ENCODE data around the gene PCNP. TPM values are rescaled to one million over a fixed set of nuclear protein-coding genes. Genes with fewer than 3 reads are reported as not detected.

PCNP gene
- total RNA-seq, 4 donors from 2014 or later, result 88.7 to 160 (median 104) TPM

GRCh38 chr3:101549473-101549872 lies 24.5 kb upstream of the PCNP start:
- TF ChIP-seq, protein P1, sequence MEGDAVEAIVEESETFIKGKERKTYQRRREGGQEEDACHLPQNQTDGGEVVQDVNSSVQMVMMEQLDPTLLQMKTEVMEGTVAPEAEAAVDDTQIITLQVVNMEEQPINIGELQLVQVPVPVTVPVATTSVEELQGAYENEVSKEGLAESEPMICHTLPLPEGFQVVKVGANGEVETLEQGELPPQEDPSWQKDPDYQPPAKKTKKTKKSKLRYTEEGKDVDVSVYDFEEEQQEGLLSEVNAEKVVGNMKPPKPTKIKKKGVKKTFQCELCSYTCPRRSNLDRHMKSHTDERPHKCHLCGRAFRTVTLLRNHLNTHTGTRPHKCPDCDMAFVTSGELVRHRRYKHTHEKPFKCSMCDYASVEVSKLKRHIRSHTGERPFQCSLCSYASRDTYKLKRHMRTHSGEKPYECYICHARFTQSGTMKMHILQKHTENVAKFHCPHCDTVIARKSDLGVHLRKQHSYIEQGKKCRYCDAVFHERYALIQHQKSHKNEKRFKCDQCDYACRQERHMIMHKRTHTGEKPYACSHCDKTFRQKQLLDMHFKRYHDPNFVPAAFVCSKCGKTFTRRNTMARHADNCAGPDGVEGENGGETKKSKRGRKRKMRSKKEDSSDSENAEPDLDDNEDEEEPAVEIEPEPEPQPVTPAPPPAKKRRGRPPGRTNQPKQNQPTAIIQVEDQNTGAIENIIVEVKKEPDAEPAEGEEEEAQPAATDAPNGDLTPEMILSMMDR (IDR thresholded peaks at IDR 0.05; ENCODE audit: low read depth), result no peak

- TF ChIP-seq, protein P1 (IDR thresholded peaks at IDR 0.05; ENCODE audit: low read depth), result no peak
Measured at GRCh38 chr3:101556064-101556463, 17.9 kb upstream of the PCNP start.

DNA sequence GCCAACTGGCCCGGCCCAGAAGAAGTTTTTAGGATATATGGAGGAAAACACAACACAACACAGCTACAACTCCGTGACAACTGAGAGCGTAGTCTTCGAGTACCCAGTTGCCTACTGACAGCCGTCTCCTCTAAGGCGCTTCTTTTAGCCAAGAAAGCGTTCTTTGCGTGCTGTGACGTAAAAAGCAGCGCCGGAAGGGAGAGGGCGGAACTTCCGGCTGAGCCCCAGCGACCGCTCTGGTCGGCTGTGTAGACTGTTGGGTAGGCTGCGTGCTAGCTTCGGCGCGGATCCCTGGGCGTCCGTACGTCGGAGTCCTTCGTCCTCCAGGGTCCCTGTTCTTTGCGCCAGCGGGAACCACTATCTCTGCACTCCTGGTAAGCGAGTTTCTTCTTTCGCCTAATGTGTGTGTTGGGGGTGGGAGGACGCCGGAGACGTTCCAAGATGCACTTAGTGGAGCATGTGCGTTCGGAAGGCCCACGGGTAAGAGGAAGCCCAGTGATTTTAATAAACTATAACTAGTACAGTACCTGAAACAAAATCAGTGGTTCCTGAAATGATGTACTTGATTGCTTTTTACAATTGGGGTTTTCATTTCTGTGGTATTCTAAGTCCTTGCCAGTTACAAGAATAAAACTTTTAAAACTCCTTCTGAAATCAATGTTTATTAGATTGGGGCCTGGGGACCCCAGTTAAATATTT lies 12.2 kb upstream of the PCNP start, which contains the start of gene TRMT10C:
Gene TRMT10C (plus strand): TSS at position 239 of the 699 bp plus-strand sequence. CDS start 2,914 bp downstream, outside the sequence.
- TF ChIP-seq, protein P1 (IDR thresholded peaks at IDR 0.05; ENCODE audit: low read depth), result no peak

GRCh38 chr3:101567528-101568317 lies 6.3 kb upstream of the PCNP start:
- TF ChIP-seq, protein P1 (IDR thresholded peaks at IDR 0.05; ENCODE audit: low read depth), result no peak

DNA sequence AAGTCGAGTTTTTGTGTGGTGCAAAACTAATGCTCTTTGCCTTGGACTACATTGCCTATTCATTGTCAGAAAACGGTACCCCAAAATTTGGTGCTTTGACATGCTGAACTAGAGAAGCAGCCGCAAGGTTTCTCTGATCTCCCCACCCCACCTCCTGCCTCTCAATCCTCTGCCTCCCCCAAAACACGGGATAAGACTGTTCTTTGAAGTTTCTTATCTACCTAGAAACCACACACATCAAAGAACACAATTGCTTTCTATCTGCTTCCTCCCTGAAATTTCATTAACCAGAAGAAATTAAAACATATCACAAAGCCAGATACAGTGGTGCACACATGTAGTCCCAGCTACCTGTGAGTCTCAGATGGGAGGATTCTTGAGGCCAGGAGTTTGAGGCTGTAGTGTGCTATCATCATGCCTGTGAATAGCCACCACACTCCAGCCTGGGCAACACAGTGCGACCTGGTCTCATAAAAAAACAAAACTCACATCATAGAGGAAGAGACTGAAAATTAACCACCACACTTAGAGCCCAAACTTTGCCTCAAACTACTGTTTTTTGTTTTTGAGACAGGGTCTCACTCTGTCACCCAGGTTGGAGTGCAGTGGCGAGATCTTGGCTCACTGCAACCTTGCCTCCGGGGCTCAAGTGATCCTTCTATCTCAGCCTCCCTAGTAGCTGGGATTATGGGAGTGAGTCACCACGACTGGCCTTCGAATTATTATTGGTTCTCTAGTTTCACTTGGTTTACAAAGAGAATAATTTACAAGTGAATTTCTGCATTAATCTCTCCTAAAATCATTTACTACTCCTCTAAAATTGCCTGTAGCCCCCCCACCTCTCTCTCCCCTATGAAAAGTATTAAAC lies 2.7 kb upstream of the PCNP start:
- TF ChIP-seq, protein P1 (IDR thresholded peaks at IDR 0.05; ENCODE audit: low read depth), result no peak

- TF ChIP-seq, protein P1 (IDR thresholded peaks at IDR 0.05; ENCODE audit: low read depth), result no peak
Measured at GRCh38 chr3:101574388-101575112, 570 bp downstream of the PCNP start.
